IPS DF 4.7 (cell line): ENCODE data around the gene ARHGEF18.

Experiments used
- DNase-seq: peaks from one replicate; pipeline ENCODE4 v3.0.0-alpha.2; 2013; ENCODE audit warnings: low spot score; ENCODE audit errors: extremely low read depth

ARHGEF18 gene

DNA sequence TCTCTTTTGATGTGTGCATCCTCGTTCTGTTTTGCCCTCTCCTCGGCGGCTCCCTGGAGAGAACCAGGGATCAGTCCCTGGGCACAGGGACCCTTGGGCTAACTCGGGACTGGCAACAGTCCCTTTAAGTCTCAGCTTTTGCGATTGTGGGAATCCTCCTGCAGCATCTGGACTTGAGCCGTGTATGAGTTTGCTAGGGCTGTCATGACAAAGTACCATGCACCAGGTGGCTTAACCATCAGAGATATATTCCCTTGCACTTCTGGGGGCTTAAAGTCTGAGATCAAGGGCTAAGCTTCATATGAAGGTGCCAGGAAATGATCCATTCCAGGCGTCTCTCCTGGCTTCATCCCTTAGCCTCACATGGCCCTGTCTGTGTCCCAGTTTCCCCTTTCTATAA is 34.5 kb downstream of the ARHGEF18 start:
- no peak for DNase-seq

DNA sequence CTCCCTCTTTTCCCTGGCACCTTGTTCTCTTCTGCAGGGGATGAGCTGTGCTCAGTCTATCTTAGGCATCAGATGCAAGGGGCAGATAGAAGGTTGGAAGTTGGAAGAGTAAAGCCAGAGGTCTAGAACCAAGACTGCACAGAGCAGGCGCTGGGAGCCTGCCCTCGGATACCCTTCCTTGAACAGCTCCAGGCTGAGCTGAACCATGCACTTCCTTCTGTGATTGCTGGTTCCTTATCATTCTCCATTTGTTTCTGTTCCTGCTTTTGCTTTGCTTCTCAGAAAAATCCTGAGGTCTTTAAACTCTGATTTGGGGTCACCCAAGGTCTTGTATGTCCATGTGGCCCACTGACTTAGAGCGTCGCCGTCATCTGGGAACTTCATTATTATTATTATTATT is 36.3 kb downstream of the ARHGEF18 start:
- no peak for DNase-seq

DNA sequence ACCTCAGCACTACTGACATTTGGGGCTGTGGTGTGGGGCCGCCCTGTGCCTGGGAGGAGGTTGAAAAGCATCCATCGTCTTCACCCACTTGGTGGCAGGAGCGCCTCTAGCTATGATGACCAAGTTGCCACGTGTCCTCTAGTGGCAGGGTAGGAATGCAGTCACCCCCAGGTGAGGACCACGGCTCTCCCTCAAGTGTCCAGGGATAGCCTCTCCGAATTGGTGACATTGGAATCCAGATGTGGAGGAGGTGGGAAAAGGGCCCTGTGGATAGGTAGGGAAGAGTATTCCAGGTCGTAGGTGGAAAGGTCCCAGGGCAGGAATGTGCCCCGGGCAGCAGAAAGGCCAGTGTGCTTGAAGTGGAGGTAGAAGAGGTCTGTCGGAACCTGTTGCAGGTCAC is 37.6 kb downstream of the ARHGEF18 start:
- DNase-seq = no peak

DNA sequence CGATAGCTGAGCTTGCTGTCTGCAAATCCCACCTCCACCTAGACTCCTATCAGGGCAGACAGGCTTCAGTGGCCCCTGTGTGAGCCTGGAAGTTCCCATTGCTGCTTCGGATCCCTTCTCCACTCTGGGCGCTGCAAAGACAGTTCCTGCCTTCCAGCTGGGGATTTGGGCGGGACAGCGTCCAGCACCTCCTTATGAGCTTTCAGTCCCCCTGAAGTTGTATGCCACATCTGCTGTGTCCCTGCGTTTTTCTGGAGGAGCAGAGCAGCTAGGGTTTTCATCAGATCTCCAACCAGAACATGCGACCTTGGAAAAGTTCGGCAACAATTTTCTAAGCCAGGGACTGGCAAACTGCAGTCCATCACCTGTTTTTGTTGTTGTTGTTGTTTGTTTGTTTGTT is 38.0 kb downstream of the ARHGEF18 start:
- no peak for DNase-seq

DNA sequence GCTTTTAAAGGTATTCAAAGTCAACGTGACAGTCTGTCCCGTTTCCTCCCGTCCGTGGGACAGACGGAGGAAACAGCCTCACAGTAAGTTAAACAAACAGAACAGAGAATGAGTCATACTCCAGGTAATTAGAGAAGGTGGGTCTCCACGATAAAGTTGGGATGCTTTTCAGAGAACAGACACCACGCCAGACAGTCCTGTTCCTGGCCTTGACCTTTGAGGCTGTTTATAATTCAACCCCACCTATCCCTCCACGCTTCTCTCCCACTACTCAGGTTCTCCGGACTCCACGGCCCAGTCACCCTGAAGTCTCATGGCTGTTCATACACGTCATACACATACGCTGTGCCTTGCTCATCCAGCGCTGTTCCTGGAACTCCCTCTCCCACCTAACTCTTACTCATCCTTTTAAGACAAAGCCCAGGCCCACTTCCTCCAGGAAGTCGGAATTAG is 42.5 kb downstream of the ARHGEF18 start:
- no peak for DNase-seq

DNA sequence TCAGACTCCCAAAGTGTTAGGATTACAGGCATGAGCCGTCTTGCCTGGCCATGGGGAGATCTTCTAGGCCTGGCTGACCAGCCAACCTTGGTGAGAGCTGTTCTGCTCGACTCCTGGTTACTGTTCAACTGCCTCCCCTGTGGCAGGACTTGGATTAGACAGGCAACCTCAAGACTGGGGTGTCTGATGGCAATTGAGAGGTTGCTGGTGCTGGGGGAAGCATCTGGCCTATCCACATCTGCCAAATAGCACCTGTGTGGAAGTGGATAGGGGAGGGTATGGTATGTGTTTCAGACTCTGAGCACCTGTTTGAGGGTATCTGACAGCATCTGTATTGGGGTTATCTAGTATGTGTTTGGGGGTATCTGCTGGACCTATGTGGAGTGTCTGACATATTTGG is 44.7 kb downstream of the ARHGEF18 start:
- no peak for DNase-seq

DNA sequence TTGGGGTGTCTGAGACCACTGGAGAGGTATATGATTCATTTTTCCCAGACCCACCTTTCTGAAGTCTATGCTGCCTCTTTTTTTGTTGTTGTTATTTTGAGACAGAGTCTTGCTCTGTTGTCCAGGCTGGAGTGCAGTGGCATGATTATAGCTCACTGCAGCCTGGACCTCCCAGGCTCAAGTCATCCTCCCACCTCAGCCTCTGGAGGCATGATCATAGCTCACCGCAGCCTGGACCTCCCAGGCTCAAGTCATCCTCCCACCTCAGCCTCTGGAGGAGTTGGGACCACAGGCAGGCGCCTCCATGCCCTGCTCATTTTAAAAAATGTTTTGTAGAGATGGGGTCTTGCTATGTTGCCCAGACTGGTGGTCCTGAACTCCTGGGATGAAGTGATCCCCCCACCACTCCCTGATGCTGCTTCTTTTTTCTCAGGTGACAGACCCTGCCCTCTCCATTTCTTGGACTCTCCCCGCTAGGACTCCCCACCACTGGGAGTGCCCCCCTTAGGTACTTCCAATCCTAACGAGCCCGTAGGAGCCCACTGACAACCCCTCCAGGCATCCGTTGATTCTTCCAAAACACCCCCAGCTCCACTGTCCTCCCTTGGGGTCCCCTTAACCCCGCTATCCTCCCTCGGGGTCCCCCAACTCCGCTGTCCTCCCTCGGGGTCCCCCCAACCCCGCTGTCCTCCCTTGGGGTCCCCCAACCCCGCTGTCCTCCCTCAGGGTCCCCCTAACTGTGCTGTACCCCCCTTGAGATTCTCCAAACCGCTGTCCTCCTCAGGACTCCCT is 45.4 kb downstream of the ARHGEF18 start:
- DNase-seq = no peak

DNA sequence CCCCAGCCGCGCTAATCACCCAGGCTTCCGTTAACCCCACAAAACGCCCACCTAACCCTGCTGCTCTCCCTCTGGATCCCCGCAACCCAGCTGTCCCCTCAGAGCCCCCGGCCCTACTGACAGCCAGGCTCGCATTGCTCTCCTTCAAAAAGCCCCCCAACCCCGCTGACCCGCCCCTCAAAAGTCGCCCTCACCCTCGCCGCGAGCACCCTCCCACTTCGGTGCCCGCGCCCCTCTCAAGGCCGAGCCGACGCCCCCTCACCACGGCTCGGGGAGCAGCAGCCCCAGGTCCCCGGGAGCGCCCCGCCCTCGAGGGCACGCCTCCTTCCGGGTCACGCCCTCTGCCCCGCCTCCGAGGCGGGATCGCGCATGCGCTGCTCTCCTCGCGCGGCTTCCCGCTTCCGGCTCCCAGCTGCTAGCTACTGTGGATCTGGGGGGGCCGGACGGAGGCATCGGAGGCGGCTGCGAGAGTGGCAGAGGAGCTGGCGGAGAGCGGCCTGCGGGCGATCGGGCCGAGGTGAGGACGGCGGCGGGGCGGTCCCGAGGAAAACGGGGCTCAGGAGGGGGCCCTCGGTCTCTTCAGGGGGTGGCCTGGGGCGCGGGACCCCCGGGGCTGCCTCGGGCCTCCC is 46.1 kb downstream of the ARHGEF18 start:
- DNase-seq = no peak

DNA sequence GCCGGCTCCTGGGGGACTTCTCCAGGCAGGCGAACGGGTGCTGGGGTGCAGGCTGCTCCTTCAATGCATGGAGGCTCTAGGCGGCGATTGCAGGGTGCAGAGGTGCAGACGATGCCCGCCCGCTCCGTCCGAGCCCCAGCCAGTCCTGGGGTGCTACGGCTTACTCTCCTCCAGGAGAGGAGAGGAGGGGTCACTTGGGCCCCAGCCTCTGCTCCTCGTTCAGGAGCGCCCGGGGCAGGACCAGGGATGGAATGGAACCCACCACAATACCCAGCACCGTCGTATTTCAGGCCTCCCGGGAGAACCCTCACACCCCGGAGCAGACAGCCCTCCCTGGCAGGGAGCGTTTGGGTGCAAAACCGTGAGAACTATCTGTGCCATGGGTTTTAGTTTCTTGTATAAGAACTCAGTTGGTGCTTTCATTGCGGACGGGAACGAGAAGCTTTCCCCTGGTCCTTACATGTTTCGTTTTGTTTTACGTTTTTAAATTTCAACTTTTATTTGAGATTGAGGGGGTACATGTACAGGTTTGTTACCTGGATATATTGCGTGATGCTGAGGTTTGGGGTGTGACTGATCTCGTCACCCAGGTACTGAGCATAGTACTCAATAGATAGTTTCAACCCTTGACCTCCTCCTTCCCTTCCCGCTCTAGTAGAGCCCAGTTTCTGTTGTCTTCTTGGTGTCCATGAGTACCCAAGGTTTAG is 46.8 kb downstream of the ARHGEF18 start:
- no peak for DNase-seq

DNA sequence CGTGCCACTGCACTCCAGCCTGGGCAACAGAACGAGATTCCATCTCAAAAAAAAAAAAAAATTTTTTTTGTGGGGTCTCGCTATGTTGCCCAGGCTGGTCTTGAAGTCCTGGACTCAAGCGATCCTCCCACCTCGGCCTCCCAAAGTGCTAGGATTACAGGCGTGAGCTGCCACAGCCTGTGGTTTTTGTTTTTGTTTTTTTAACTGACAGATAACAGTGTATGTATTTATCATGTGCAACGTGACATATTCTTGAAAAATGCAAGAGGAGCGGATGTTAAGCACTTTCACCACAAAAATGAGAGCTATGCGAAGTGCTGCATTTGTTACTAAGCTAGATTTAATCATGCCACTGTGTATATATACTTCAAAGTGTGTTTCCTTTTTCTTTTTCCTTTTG is 49.0 kb downstream of the ARHGEF18 start:
- DNase-seq = no peak
